C4-2B (cell line): ENCODE measurements around the gene HTR4.

Experiments used
- H3K27ac ChIP-seq: fragments of 450-650 bp; 2 replicates; pipeline ENCODE4 v1.5.1; 2017
- ZFX ChIP-seq: fragments of 450-650 bp; IDR thresholded peaks from 2 replicates; pipeline ENCODE4 v1.6.1; 2017
- TF ChIP-seq, protein P1 (sequence below): fragments of 450-650 bp; conservative IDR thresholded peaks from 2 replicates; pipeline ENCODE4 v1.5.1; 2017; ENCODE audit warnings: mild to moderate bottlenecking

Gene HTR4

GRCh38 chr5:148514344-148514743, 140.0 kb downstream of the HTR4 start:
- H3K27ac ChIP-seq: no peak overlapping the region
- TF ChIP-seq ZFX: no peak
- TF ChIP-seq, protein P1, sequence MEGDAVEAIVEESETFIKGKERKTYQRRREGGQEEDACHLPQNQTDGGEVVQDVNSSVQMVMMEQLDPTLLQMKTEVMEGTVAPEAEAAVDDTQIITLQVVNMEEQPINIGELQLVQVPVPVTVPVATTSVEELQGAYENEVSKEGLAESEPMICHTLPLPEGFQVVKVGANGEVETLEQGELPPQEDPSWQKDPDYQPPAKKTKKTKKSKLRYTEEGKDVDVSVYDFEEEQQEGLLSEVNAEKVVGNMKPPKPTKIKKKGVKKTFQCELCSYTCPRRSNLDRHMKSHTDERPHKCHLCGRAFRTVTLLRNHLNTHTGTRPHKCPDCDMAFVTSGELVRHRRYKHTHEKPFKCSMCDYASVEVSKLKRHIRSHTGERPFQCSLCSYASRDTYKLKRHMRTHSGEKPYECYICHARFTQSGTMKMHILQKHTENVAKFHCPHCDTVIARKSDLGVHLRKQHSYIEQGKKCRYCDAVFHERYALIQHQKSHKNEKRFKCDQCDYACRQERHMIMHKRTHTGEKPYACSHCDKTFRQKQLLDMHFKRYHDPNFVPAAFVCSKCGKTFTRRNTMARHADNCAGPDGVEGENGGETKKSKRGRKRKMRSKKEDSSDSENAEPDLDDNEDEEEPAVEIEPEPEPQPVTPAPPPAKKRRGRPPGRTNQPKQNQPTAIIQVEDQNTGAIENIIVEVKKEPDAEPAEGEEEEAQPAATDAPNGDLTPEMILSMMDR: no peak

DNA sequence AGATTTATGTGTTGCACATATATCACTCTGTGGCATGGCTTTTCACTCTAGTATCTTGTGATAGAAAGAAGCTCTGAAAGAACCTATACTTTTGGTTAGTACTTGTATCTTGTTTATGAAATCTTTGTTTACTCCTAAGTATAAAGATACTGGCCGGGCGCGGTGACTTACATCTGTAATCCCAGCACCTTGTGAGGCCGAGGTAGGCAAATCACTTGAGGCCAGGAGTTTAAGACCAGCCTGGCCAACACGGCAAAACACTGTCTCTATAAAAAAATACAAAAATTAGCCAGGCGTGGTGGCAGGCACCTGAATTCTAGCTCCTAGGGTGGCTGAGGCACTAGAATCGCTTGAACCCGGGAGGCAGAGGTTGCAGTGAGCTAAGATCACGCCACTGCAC, 141.8 kb downstream of the HTR4 start:
- TF ChIP-seq, protein P1: no peak
- TF ChIP-seq ZFX: no peak

GRCh38 chr5:148511810-148512347, 142.4 kb downstream of the HTR4 start:
- no peak overlapping the region for H3K27ac ChIP-seq

More for the DNA sequence above, 141.8 kb downstream of the HTR4 start:
- H3K27ac ChIP-seq: no peak overlapping the region

DNA sequence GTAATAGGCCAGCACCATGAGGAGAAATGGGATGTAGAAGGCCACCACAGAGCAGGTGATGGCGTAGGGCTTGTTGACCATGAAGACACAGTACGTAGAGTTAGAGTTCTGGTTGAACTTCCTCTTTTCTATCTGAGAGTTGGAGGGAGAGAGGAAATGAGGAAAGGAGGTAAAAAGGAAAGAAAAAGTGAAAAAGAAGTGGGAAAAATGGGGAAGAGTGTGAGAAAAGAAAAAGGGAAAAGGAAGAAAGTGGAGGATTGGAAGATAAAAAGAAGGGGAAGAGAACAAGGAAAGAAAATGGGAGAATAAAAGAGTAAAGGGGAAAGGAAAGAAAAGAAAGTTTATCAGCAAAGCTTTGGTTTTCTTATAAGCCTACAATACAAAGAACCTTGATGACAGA, 144.4 kb downstream of the HTR4 start:
- TF ChIP-seq ZFX: no peak
- TF ChIP-seq, protein P1: no peak
- no peak overlapping the region for H3K27ac ChIP-seq

More at GRCh38 chr5:148511810-148512347, 142.4 kb downstream of the HTR4 start:
- TF ChIP-seq, protein P1: no peak
- TF ChIP-seq ZFX: no peak

- no peak overlapping the region for H3K27ac ChIP-seq
- TF ChIP-seq, protein P1: no peak
- no peak for TF ChIP-seq ZFX
These were observed 146.7 kb downstream of the HTR4 start for GRCh38 chr5:148507648-148508047.

DNA sequence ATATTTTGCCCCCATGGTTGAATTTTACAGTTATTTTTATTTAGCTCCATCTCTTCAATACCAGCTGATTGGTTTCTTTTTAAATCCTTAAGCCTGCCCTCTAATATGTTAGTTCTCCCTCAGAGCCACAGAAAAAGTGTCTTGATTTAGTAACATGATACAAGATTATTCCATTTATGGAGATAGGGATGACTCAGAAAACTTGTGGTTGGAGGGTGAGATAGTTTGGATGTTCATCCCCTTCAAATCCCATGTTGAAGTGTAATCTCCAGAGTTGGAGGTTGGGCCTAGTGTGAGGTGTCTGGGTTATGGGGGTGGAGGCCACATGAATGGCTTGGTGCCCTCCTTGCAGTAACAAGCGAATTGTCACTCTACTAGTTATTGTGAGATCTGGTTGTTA, 154.9 kb downstream of the HTR4 start:
- TF ChIP-seq, protein P1: no peak
- no peak for TF ChIP-seq ZFX
- no peak overlapping the region for H3K27ac ChIP-seq

- TF ChIP-seq, protein P1: no peak
- TF ChIP-seq ZFX: no peak
- H3K27ac ChIP-seq: no peak overlapping the region
These were observed 156.6 kb downstream of the HTR4 start for GRCh38 chr5:148497757-148498156.
